Ishikawa (cell line): Measurements from ENCODE around the gene SEC22C.

ENCODE experiments used
- CEBPB ChIP-seq: IDR thresholded peaks from 2 replicates; pipeline ENCODE4 v1.6.1; 2012
- CREB1 ChIP-seq: IDR thresholded peaks from 2 replicates; pipeline ENCODE4 v1.6.1; 2012; ENCODE audit warnings: low read depth
- RAD21 ChIP-seq: IDR thresholded peaks from 2 replicates; pipeline ENCODE4 v1.6.1; 2012; ENCODE audit warnings: low read depth
- TAF1 ChIP-seq: IDR thresholded peaks from 2 replicates; pipeline ENCODE4 v1.6.1; 2012; ENCODE audit warnings: low read depth, mild to moderate bottlenecking
- TCF12 ChIP-seq: IDR thresholded peaks from 2 replicates; pipeline ENCODE4 v1.6.1; 2012; ENCODE audit warnings: low read depth
- USF1 ChIP-seq: IDR thresholded peaks from 2 replicates; pipeline ENCODE4 v1.6.1; 2012
- YY1 ChIP-seq: IDR thresholded peaks from 2 replicates; pipeline ENCODE4 v1.6.1; 2012; ENCODE audit warnings: low read depth

- no peak for TF ChIP-seq CEBPB
- TF ChIP-seq TAF1: no peak
- no peak for TF ChIP-seq CREB1
- TF ChIP-seq TCF12: no peak
- TF ChIP-seq YY1: no peak
- TF ChIP-seq RAD21: no peak
- no peak for TF ChIP-seq USF1
These were observed 51.7 kb downstream of the SEC22C start for GRCh38 chr3:42530073-42530472.
